Measurements from ENCODE around the gene ESYT3.
"Not testable (repeated sequence)": the region's sequence is repeated elsewhere in the genome, so short reads cannot be mapped to it uniquely, and the experiment has no call there.

The ESYT3 gene

GRCh38 chr3:138461896-138462295 lies 27.5 kb downstream of the ESYT3 start:
- DNase-seq (ENCODE audit: low read depth in 3 of 3), result no peak

- no peak for DNase-seq (ENCODE audit: low read depth in 3 of 3)
These were observed 29.5 kb downstream of the ESYT3 start for GRCh38 chr3:138463724-138464490.

- no peak for DNase-seq (ENCODE audit: low read depth in 3 of 3)
These were observed 30.1 kb downstream of the ESYT3 start for GRCh38 chr3:138464491-138464860.

GRCh38 chr3:138465451-138465850 lies 31.0 kb downstream of the ESYT3 start:
- no peak for DNase-seq (ENCODE audit: low read depth in 3 of 3)

GRCh38 chr3:138465925-138466324 lies 31.5 kb downstream of the ESYT3 start:
- DNase-seq (ENCODE audit: low read depth in 3 of 3), result no peak

- DNase-seq (ENCODE audit: low read depth in 3 of 3), result no peak
These were observed 33.5 kb downstream of the ESYT3 start for GRCh38 chr3:138467931-138468330.

- no peak for DNase-seq (ENCODE audit: low read depth in 3 of 3)
These were observed 34.0 kb downstream of the ESYT3 start for GRCh38 chr3:138468451-138468850.

- no peak for DNase-seq (ENCODE audit: low read depth in 3 of 3)
These were observed 34.5 kb downstream of the ESYT3 start for GRCh38 chr3:138468886-138469285.

- DNase-seq (ENCODE audit: low read depth in 3 of 3), result no peak
These were observed 35.5 kb downstream of the ESYT3 start for GRCh38 chr3:138469874-138470273.

GRCh38 chr3:138470687-138471086 lies 36.3 kb downstream of the ESYT3 start:
- no peak for DNase-seq (ENCODE audit: low read depth in 3 of 3)

- DNase-seq (ENCODE audit: low read depth in 3 of 3), result no peak
These were observed 37.1 kb downstream of the ESYT3 start for GRCh38 chr3:138471481-138471880.

GRCh38 chr3:138472141-138472825 lies 37.9 kb downstream of the ESYT3 start:
- DNase-seq (ENCODE audit: low read depth in 3 of 3), result no peak

- no peak for DNase-seq (ENCODE audit: low read depth in 3 of 3)
These were observed 39.0 kb downstream of the ESYT3 start for GRCh38 chr3:138473391-138473790.

GRCh38 chr3:138474163-138474562 lies 39.7 kb downstream of the ESYT3 start:
- no peak for DNase-seq (ENCODE audit: low read depth in 3 of 3)

- DNase-seq (ENCODE audit: low read depth in 3 of 3), result no peak
These were observed 42.1 kb downstream of the ESYT3 start for GRCh38 chr3:138476526-138476925.

- DNase-seq (ENCODE audit: low read depth in 3 of 3), result no peak
These were observed 42.7 kb downstream of the ESYT3 start for GRCh38 chr3:138477120-138477519.

GRCh38 chr3:138477801-138478200 lies 43.4 kb downstream of the ESYT3 start:
- no peak for DNase-seq (ENCODE audit: low read depth in 3 of 3)

- DNase-seq (ENCODE audit: low read depth in 3 of 3), result no peak
These were observed 45.0 kb downstream of the ESYT3 start for GRCh38 chr3:138479438-138479863.

GRCh38 chr3:138484672-138485071 lies 50.3 kb downstream of the ESYT3 start:
- DNase-seq (ENCODE audit: low read depth in 3 of 3), result not testable (repeated sequence)

GRCh38 chr3:138486580-138486979 lies 52.2 kb downstream of the ESYT3 start:
- not testable (repeated sequence) for DNase-seq (ENCODE audit: low read depth in 3 of 3)

GRCh38 chr3:138491971-138492370 lies 57.6 kb downstream of the ESYT3 start:
- no peak for DNase-seq (ENCODE audit: low read depth in 3 of 3)

- no peak for DNase-seq (ENCODE audit: low read depth in 3 of 3)
These were observed 58.7 kb downstream of the ESYT3 start for GRCh38 chr3:138492980-138493675.
